Measurements from ENCODE around the gene ETS1.

Gene ETS1

GRCh38 chr11:128633384-128633965, 46.1 kb upstream of the ETS1 start:
- H3K36me3 ChIP-seq (ENCODE audit: control insufficient read depth in 2 of 2, insufficient read depth in 1 of 2, low read length in 2 of 2), result no peaks in the 10 kb centered on the region
- H3K4me1 ChIP-seq (ENCODE audit: control insufficient read depth, insufficient read depth, low read length), result no peaks in the 10 kb centered on the region
- ChIA-PET POLR2A (no interaction called here), CTCF (interaction anchor here (0.5 to 7.6 kb wide), 14 partner anchors 20 to 1076 kb away, joined by 3 to 120 read pairs (median 3); partner anchors contain the start of gene FLI1)
- no peaks in the 10 kb centered on the region for H3K9me3 ChIP-seq (ENCODE audit: control insufficient read depth, insufficient read depth, low read depth, low read length)
- H3K4me3 ChIP-seq (ENCODE audit: low read depth, low read length), result no peak overlapping the region
- TF ChIP-seq ZNF211 (tag by site-specific recombination; IDR thresholded peaks at IDR 0.05; ENCODE audit: low read depth) (no peak), ZFP41 (tag by site-specific recombination; IDR thresholded peaks at IDR 0.05; ENCODE audit: borderline replicate concordance) (no peak), BCL11A (tag by site-specific recombination; IDR thresholded peaks at IDR 0.05; ENCODE audit: low read depth) (no peak), MZF1 (tag by site-specific recombination; IDR thresholded peaks at IDR 0.05; ENCODE audit: borderline replicate concordance) (no peak), ZFP37 (tag by site-specific recombination; IDR thresholded peaks at IDR 0.05) (no peak), ZNF132 (tag by site-specific recombination; IDR thresholded peaks at IDR 0.05; ENCODE audit: borderline replicate concordance) (no peak), ZNF660 (tag by site-specific recombination; IDR thresholded peaks at IDR 0.05) (no peak), PATZ1 (tag by site-specific recombination; IDR thresholded peaks at IDR 0.05) (no peak), MEIS1 (CRISPR knock-in tag; IDR thresholded peaks at IDR 0.05; ENCODE audit: borderline replicate concordance) (no peak), MYNN (tag by site-specific recombination; IDR thresholded peaks at IDR 0.05; ENCODE audit: borderline replicate concordance) (no peak), ZNF664 (tag by site-specific recombination; IDR thresholded peaks at IDR 0.05) (no peak), ELK4 (IDR thresholded peaks at IDR 0.05; ENCODE audit: borderline replicate concordance, low read depth, low read length) (no peak), ZNF175 (tag by site-specific recombination; IDR thresholded peaks at IDR 0.05) (no peak)
- TF ChIP-seq, protein P1, sequence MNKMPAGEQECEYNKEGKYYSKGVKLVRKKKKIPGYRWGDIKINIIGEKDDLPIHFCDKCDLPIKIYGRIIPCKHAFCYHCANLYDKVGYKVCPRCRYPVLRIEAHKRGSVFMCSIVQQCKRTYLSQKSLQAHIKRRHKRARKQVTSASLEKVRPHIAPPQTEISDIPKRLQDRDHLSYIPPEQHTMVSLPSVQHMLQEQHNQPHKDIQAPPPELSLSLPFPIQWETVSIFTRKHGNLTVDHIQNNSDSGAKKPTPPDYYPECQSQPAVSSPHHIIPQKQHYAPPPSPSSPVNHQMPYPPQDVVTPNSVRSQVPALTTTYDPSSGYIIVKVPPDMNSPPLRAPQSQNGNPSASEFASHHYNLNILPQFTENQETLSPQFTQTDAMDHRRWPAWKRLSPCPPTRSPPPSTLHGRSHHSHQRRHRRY (tag by site-specific recombination; IDR thresholded peaks at IDR 0.05), result no peak
- TF ChIP-seq, protein P2, sequence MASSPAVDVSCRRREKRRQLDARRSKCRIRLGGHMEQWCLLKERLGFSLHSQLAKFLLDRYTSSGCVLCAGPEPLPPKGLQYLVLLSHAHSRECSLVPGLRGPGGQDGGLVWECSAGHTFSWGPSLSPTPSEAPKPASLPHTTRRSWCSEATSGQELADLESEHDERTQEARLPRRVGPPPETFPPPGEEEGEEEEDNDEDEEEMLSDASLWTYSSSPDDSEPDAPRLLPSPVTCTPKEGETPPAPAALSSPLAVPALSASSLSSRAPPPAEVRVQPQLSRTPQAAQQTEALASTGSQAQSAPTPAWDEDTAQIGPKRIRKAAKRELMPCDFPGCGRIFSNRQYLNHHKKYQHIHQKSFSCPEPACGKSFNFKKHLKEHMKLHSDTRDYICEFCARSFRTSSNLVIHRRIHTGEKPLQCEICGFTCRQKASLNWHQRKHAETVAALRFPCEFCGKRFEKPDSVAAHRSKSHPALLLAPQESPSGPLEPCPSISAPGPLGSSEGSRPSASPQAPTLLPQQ (tag by site-specific recombination; IDR thresholded peaks at IDR 0.05), result no peak
- TF ChIP-seq, protein P3, sequence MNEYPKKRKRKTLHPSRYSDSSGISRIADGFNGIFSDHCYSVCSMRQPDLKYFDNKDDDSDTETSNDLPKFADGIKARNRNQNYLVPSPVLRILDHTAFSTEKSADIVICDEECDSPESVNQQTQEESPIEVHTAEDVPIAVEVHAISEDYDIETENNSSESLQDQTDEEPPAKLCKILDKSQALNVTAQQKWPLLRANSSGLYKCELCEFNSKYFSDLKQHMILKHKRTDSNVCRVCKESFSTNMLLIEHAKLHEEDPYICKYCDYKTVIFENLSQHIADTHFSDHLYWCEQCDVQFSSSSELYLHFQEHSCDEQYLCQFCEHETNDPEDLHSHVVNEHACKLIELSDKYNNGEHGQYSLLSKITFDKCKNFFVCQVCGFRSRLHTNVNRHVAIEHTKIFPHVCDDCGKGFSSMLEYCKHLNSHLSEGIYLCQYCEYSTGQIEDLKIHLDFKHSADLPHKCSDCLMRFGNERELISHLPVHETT (tag by site-specific recombination; IDR thresholded peaks at IDR 0.05), result no peak
- no peak overlapping the region for H3K27ac ChIP-seq (ENCODE audit: extremely low read depth, low read depth, low read length)

DNA sequence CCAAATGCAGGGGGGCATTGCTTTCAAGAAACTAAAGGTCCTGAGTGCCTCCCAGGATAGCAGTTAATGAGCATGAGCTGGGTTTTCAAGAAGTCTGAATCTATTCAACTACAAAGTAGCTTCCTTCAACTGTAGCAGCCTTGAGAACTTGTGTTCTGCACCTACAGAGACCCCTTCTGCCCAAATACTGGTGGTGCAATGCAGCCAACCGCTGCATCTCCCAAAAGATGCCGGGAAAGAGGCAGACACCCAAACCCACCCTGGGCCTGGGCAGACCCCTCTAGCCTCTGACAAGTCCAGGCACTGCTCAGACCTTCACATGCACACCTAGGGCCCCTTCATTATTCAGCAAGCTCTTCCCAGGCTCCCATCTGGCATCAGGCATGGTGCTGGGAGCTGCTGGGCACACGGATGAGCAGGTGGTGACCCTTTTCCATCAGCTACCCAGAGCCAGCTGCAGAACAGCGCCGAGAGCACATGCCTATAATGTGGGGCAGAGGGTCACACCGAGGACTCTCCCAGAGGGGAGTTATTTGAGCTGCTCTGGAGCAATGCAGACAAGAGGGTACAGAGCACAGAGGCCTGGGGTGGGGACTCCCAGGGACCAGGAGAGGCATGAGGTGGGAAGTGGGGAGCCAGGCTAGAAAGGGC, 44.9 kb upstream of the ETS1 start:
- ChIA-PET POLR2A (no interaction called here), CTCF (interaction anchor here (0.6 to 7.6 kb wide), 35 partner anchors 11 to 602 kb away, joined by 3 to 120 read pairs (median 3); no protein-coding TSS in a partner anchor)
- no peak overlapping the region for H3K27ac ChIP-seq (ENCODE audit: extremely low read depth, low read depth, low read length)

More for the DNA sequence above, 44.9 kb upstream of the ETS1 start:
- TF ChIP-seq ZNF654 (tag by site-specific recombination; IDR thresholded peaks at IDR 0.05; ENCODE audit: low read depth) (peak; percentile 54), ZNF223 (tag by site-specific recombination; IDR thresholded peaks at IDR 0.05) (no peak), GLI4 (tag by site-specific recombination; IDR thresholded peaks at IDR 0.05) (no peak)
- Histone ChIP-seq H3K36me3 (ENCODE audit: control insufficient read depth in 2 of 2, insufficient read depth in 1 of 2, low read length in 2 of 2) (no peaks in the 10 kb centered on the region), H3K4me1 (ENCODE audit: control insufficient read depth, insufficient read depth, low read length) (no peaks in the 10 kb centered on the region), H3K4me3 (ENCODE audit: low read depth, low read length) (no peak overlapping the region), H3K9me3 (ENCODE audit: control insufficient read depth, insufficient read depth, low read depth, low read length) (no peaks in the 10 kb centered on the region)

Measured in HEK293 (cell line).